ENCODE results near the gene KRT85.

Gene KRT85

DNA sequence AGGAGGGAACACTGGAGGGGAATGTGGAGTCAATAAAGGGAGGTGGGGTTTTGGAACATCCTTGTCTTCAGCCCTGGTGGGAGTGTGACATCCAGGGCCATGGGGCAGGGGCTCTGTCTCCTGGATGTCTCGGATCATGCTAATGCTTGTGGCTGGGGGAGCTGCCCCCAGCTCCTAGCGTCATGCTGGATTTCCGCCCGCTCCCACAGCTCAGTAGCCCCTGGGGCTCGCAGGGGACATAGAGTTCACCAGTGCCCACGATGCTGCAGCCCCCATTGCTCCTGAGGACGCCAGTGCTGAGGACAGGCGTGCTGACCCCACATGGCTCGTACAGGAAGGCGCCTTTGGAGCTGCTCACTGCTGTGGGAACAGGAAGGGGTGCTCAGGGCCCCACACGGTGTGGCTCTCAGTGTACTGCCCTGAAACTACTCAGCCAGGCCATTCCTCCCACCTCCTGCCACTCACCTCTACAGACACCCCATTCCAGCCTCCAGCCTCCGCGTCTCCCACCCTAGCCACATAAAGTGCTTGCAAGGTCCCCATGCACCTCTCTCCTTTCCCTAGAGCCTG is 27.6 kb upstream of the KRT85 start:
- DNase-seq (ENCODE audit: low read depth): no peak

GRCh38 chr12:52392465-52393007 is 25.3 kb upstream of the KRT85 start:
- DNase-seq (ENCODE audit: low read depth): no peak

- DNase-seq (ENCODE audit: low read depth): no peak
Observed at GRCh38 chr12:52391618-52392002, 24.3 kb upstream of the KRT85 start.

- DNase-seq (ENCODE audit: low read depth): no peak
Observed at GRCh38 chr12:52390739-52391617, 23.7 kb upstream of the KRT85 start.

DNA sequence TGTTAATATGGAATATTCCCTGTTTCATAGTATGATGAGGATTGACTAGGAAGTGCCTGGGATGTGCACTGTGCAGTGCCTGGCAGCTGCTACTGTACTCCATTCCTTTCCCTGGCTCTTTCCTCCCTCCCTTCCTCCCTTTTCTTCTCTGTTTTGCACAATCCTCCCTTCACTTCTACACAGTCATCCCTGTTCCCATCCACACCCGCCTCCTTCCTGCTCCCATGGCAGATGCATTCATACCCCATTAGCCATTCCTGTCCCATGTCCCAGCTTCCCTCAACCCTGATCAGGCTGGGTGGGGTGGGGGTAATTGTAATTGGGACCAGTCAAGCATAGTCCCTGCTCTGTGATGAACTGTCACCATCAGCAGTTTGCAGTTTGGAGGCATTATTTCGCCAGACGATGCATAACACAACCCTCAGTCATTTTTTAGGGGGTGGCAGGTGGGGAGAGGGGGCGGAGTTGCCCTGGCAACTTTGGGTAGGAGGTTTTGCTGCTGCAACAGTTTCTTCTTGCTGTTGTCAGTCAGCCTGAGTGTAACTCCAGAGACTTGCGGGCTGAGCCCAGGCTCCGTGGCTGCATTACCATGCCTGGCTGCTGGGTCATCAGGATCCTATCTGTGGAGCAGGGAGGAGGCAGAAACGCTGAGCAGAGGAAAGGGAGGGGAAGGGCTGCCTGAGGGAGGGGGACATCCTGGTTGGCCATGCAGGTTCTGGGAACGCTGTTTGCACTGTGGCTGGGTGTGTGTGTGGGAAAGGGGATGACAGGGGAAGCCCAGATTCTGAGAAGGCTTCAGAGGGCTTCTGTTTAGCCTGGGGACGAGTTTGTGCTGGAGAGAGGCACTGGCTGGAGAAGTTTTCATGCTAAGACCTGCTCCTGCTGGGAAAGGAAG is 22.3 kb upstream of the KRT85 start:
- DNase-seq (ENCODE audit: low read depth): no peak

DNA sequence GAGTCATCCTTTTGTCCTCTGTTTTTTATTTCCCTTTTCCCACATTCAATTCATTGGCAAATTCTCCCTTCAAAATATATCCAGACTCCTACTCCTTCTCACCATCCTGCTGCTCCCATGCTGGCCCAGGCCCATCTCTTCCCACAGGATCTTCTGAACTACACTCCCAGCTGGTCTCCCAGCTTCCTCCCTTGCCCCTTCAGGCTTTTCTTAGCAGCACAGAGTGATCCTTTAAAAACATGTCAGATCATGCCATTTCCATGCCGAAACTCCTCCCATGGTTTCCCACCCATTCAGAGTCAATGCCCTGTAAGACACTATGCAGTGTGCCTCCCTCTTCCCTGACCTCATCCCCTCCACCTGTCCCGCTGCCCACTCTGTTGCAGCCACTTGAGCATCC is 20.6 kb upstream of the KRT85 start:
- no peak for DNase-seq (ENCODE audit: low read depth)

DNA sequence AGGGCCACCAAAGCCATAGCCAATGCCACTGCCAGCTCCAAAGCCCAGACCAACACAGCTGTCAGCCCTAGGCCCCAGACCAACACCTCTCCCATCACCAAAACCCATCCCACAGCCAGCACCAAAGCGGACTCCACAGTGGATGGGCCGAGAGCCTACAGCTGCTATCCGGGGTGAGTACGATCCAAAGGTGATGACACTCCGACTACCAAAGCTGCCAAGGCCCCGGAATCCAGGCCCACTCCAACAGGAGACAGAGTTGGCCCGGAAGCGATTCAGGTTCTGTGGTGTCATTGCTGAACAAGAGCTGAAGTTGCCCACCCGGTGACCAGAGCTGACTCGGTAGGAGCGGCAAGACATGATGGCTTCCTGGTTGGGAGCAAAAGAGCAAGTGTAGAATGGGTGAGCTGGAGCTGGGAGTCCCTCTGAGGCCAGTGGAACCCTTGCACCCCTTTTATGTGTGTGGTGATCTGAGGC is 18.0 kb upstream of the KRT85 start, which contains the start of gene KRT84:
TSS of gene KRT84 (minus strand) at position 427 of the 477 bp plus-strand sequence. CDS start at position 360, 67 bp downstream.
- DNase-seq (ENCODE audit: low read depth): no peak

DNA sequence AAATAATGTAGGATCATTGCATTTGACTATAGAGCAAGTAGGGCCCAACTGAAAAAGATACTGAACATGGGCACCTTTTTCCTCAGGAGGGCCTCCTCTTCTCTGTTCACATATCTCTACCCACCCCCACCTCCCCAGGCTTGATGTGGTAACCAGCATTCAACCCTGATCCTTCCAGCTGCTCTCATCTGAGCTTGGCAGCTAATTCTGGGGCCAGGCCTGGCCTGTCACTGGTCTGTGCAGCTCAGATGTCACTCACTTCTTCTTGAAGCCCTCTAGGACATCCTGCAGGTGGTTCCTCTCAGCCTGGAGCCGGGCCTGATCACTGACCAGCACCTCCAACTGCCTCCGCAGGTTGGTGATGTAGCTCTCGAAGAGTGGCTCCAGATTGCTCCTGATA is 16.1 kb upstream of the KRT85 start:
- DNase-seq (ENCODE audit: low read depth): no peak

DNA sequence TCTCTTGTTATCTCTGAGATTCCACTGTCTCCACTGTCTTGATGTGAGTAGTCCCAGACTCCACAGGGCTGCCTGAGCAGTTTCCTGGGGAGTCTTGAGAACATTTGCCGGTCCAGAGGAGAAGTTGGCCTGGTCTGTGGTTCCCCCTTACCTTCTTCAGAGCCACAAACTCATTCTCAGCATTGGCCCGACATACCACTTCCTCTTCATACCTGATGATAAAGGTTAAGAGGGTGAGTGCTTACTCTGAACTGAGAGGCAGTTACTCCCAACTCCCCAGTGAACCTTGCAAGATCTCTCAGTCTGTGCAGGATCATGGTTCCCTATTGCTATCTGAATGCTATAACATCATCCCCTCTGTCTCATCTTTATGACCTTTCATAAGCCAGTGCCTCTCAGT is 15.6 kb upstream of the KRT85 start:
- no peak for DNase-seq (ENCODE audit: low read depth)

GRCh38 chr12:52381206-52381605 is 13.9 kb upstream of the KRT85 start:
- no peak for DNase-seq (ENCODE audit: low read depth)

- no peak for DNase-seq (ENCODE audit: low read depth)
Observed at GRCh38 chr12:52380271-52380694, 13.0 kb upstream of the KRT85 start.

- no peak for DNase-seq (ENCODE audit: low read depth)
Observed at GRCh38 chr12:52379536-52379935, 12.3 kb upstream of the KRT85 start.

GRCh38 chr12:52378091-52378490 is 10.8 kb upstream of the KRT85 start:
- DNase-seq (ENCODE audit: low read depth): no peak

- no peak for DNase-seq (ENCODE audit: low read depth)
Observed at GRCh38 chr12:52377266-52377665, 10.0 kb upstream of the KRT85 start.

DNA sequence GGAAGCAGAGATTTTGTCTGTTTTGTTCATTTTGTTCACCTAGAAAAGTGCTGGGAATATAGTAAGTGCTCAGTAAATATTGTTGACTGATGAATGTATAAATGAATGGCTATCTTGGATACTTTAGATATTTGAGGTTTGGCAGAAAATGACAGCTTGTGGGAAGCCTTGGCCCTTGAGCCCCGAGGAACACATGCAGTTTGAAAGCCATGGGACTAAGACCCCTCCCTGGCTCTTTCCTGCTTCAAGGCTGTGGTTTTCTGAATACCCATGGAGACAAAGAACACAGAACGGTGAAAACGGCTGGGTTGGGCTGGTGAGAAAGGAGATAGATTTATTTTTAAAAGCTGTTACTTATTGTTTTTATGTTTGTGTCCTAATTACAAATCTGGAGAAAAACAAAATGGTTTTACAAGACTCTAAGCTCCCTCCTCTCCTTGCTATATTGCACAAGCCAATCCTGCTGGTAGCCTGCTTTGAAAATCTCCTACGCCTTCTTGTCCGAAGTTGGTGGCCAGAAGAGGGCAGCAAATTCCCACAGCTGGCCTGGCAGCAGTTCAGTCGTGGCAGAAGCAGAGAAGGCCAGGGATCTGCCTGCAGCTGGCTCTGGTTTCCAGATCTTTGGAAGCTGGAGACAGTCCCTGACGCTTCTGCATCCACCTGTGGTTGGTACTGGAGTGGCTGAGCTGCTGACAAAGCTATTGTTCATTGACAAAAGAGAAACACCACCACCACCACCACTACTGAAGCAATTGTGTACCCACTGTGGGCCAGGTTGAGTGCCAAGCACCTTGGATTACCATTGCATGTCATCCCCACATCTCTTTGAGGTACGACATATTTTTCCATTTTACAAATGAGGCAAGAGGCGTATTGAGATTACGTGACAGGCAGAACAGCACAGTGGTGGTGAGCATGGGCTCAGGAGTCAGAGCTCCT is 5.2 kb upstream of the KRT85 start:
- peak; percentile 36 for DNase-seq (ENCODE audit: low read depth)

DNA sequence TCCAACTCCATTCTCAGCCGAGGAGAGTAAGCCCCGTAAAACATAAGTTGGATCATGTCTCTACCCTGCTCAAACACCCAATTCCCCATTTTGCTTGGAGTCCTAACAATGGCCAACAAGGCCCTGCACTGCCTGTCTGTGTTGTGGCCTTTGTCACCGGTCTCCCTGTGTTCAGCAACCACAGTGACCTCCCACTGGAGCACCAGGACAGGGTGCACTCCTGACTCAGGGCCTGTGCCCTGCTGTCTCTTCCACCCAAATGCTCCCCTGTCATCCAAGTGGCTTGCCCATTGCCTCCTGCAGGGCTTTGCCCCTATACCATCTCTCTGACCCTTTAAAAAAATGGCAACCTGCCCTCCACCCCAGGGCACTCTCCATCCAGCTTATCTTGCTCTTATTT is 4.4 kb upstream of the KRT85 start:
- no peak for DNase-seq (ENCODE audit: low read depth)

GRCh38 chr12:52370926-52371608 is 3.8 kb upstream of the KRT85 start:
- DNase-seq (ENCODE audit: low read depth): no peak

DNA sequence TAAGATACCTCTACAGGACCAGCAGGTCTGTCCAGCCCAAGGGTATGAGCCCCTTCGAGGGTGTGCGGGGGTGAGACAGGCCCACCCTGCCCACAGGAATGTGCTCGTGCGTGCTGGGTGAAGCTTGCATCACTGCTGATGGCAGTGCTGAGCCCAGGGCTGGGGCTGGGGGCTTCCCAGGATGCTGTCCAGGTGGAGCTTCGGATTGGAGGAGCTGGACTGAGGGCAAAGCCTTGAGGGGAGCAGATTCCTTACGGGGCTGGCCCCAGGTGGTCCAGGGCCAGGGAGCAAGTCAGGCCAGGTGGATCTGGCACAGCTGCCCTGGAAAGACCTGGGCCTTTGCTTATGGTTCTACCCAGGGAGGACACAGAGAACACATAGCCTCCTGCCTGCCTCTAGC is 2.5 kb upstream of the KRT85 start:
- DNase-seq (ENCODE audit: low read depth): no peak

DNA sequence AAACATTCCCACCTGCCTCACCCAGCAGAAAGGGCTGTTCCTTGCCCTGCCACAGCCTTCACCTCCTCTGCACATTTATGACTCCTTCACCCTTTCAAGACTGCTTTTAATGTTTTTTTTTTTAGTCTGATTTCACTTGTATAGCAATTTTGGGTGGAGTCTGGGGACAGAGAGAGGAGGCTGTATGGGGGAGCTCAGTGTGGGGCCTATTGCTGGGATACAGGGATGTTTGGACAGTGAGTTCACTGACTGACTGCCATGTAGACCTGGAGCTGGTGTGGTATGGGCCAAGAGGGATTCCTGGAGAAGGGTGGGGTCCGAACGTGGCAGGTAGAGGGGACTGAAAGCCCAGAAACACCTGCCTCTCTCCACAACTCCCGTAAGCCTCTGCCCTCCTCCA is 1.9 kb upstream of the KRT85 start:
- no peak for DNase-seq (ENCODE audit: low read depth)

DNA sequence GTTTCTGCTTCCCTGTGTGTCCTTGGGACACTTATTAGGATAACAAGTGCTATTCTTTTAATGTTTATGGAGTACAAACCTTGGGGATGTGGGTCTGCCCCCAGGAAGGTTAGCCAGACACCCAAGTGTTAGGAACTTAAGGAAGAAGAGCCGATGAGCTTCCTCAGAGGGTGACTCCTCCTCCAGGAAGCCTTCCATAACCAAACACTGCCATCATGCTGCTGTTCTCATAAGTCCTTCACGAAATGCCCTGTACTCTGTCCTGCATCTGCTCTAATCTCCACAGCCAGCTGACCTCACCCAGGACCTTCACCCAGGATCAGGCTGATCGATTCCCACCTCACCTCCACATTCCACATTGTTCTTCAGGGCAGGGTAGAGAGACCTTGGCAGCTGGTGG is 1.2 kb upstream of the KRT85 start:
- no peak for DNase-seq (ENCODE audit: low read depth)

Data from stimulated activated CD8-positive, alpha-beta memory T cell treated with anti-CD3 and anti-CD28 coated beads, Interleukin-4, amount 100 ng/mL, for 24 hours (primary cell).